H1 (cell line): ENCODE results near the gene TAS2R50. TPM values are rescaled to one million over a fixed set of nuclear protein-coding genes. Genes with fewer than 3 reads are reported as not detected.

Source experiments
- CHD1 ChIP-seq: IDR thresholded peaks from 2 replicates; pipeline ENCODE4 v1.6.1; 2012; ENCODE audit warnings: low read depth, low read length, improper control_type of control experiment
- HDAC6 ChIP-seq: IDR thresholded peaks from one replicate; pipeline ENCODE4 v1.7.1; 2012; ENCODE audit warnings: low read depth, mild to moderate bottlenecking, inconsistent platforms, low read length, moderate library complexity
- JUN ChIP-seq: IDR thresholded peaks from 2 replicates; pipeline ENCODE4 v1.6.1; 2011; ENCODE audit warnings: low read depth, mild to moderate bottlenecking, improper control_type of control experiment, low read length
- JUND ChIP-seq: IDR thresholded peaks from 2 replicates; pipeline ENCODE4 v1.6.1; 2011; ENCODE audit warnings: mild to moderate bottlenecking, improper control_type of control experiment, low read length
- KDM1A ChIP-seq: fragments of 200-600, 300-600 bp; sonication (generic); IDR thresholded peaks from 2 replicates; pipeline ENCODE4 v1.7.1; 2016; ENCODE audit warnings: mild to moderate bottlenecking, low read length, borderline replicate concordance
- NRF1 ChIP-seq: IDR thresholded peaks from 2 replicates; pipeline ENCODE4 v1.6.1; 2011; ENCODE audit warnings: mild to moderate bottlenecking, low read depth, low read length, improper control_type of control experiment
- RAD21 ChIP-seq, 2 experiments: IDR thresholded peaks in 1 of 2; conservative IDR thresholded peaks in 1 of 2; 2 replicates each; pipeline ENCODE4 v1.6.1; 2011; ENCODE audit warnings: low read depth in 2 of 2, low read length in 2 of 2, improper control_type of control experiment in 1 of 2, inconsistent platforms in 1 of 2, mild to moderate bottlenecking in 1 of 2, moderate library complexity in 1 of 2
- SRF ChIP-seq: IDR thresholded peaks from 2 replicates; pipeline ENCODE4 v1.6.1; 2011; ENCODE audit warnings: mild to moderate bottlenecking, low read depth, low read length, moderate library complexity
- SUZ12 ChIP-seq: fragments of 200-600 bp; sonication (generic); IDR thresholded peaks from 2 replicates; pipeline ENCODE4 v1.6.1; 2012; ENCODE audit warnings: mild to moderate bottlenecking, inconsistent platforms, low read length, moderate library complexity, mixed read lengths
- polyA plus RNA-seq, 7 experiments: library from polyadenylated mRNA; depleted of rRNA in 3 of 7; stranded (reverse) in 5 of 7; unstranded in 2 of 7; fragments of >200 nt in 5 of 7; fragments of 200-250 nt in 2 of 7; gene quantifications; 1 replicate in 5 of 7; 2 replicates in 1 of 7; 4 replicates in 1 of 7; pipeline versions ENCODE4 v1.2.1 to v1.2.3, GENCODE V29; 2011 to 2013; ENCODE audit warnings: missing spikeins in 2 of 7, mixed read lengths in 2 of 7
- total RNA-seq: library from RNA; stranded (reverse); fragmentation: NEBNext Ultra II Directional; extraction: Animal tissue kit (Norgen Biotek cat#: 25700); gene quantifications from 2 replicates; pipeline ENCODE4 v1.2.1, GENCODE V29; 2021
- TF ChIP-seq, protein P1 (sequence below): fragments of 300-600 bp; sonication (generic); IDR thresholded peaks from 2 replicates; pipeline ENCODE4 v1.7.1; 2012; ENCODE audit warnings: low read length, moderate library complexity, mild to moderate bottlenecking, inconsistent platforms; ENCODE audit not compliant: insufficient replicate concordance

The TAS2R50 gene
- total and polyA plus RNA-seq, 2 of the 8 experiments (the other 6 are each of a cell fraction or from before 2014, with no cell fraction given): 0.11 to 0.50 TPM

GRCh38 chr12:11015775-11016430, 29.2 kb upstream of the TAS2R50 start (continued):
- TF ChIP-seq, protein P1, sequence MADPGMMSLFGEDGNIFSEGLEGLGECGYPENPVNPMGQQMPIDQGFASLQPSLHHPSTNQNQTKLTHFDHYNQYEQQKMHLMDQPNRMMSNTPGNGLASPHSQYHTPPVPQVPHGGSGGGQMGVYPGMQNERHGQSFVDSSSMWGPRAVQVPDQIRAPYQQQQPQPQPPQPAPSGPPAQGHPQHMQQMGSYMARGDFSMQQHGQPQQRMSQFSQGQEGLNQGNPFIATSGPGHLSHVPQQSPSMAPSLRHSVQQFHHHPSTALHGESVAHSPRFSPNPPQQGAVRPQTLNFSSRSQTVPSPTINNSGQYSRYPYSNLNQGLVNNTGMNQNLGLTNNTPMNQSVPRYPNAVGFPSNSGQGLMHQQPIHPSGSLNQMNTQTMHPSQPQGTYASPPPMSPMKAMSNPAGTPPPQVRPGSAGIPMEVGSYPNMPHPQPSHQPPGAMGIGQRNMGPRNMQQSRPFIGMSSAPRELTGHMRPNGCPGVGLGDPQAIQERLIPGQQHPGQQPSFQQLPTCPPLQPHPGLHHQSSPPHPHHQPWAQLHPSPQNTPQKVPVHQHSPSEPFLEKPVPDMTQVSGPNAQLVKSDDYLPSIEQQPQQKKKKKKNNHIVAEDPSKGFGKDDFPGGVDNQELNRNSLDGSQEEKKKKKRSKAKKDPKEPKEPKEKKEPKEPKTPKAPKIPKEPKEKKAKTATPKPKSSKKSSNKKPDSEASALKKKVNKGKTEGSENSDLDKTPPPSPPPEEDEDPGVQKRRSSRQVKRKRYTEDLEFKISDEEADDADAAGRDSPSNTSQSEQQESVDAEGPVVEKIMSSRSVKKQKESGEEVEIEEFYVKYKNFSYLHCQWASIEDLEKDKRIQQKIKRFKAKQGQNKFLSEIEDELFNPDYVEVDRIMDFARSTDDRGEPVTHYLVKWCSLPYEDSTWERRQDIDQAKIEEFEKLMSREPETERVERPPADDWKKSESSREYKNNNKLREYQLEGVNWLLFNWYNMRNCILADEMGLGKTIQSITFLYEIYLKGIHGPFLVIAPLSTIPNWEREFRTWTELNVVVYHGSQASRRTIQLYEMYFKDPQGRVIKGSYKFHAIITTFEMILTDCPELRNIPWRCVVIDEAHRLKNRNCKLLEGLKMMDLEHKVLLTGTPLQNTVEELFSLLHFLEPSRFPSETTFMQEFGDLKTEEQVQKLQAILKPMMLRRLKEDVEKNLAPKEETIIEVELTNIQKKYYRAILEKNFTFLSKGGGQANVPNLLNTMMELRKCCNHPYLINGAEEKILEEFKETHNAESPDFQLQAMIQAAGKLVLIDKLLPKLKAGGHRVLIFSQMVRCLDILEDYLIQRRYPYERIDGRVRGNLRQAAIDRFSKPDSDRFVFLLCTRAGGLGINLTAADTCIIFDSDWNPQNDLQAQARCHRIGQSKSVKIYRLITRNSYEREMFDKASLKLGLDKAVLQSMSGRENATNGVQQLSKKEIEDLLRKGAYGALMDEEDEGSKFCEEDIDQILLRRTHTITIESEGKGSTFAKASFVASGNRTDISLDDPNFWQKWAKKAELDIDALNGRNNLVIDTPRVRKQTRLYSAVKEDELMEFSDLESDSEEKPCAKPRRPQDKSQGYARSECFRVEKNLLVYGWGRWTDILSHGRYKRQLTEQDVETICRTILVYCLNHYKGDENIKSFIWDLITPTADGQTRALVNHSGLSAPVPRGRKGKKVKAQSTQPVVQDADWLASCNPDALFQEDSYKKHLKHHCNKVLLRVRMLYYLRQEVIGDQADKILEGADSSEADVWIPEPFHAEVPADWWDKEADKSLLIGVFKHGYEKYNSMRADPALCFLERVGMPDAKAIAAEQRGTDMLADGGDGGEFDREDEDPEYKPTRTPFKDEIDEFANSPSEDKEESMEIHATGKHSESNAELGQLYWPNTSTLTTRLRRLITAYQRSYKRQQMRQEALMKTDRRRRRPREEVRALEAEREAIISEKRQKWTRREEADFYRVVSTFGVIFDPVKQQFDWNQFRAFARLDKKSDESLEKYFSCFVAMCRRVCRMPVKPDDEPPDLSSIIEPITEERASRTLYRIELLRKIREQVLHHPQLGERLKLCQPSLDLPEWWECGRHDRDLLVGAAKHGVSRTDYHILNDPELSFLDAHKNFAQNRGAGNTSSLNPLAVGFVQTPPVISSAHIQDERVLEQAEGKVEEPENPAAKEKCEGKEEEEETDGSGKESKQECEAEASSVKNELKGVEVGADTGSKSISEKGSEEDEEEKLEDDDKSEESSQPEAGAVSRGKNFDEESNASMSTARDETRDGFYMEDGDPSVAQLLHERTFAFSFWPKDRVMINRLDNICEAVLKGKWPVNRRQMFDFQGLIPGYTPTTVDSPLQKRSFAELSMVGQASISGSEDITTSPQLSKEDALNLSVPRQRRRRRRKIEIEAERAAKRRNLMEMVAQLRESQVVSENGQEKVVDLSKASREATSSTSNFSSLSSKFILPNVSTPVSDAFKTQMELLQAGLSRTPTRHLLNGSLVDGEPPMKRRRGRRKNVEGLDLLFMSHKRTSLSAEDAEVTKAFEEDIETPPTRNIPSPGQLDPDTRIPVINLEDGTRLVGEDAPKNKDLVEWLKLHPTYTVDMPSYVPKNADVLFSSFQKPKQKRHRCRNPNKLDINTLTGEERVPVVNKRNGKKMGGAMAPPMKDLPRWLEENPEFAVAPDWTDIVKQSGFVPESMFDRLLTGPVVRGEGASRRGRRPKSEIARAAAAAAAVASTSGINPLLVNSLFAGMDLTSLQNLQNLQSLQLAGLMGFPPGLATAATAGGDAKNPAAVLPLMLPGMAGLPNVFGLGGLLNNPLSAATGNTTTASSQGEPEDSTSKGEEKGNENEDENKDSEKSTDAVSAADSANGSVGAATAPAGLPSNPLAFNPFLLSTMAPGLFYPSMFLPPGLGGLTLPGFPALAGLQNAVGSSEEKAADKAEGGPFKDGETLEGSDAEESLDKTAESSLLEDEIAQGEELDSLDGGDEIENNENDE: no peak
- TF ChIP-seq JUN (no peak), SUZ12 (no peak), CHD1 (no peak), JUND (no peak), HDAC6 (no peak), SRF (no peak), NRF1 (no peak), RAD21 (IDR thresholded peaks at IDR 0.05 in 1 of 2, conservative IDR thresholded peaks at IDR 0.05 in 1 of 2; ENCODE audit: low read depth in 2 of 2, low read length in 2 of 2) (no peak), KDM1A (no peak)
